GM12874 (cell line): ENCODE measurements around the gene ANKAR.

Experiments used
- TF ChIP-seq, protein P1 (sequence below): IDR thresholded peaks from 2 replicates; pipeline ENCODE4 v1.5.1; 2011; ENCODE audit warnings: low read depth, mild to moderate bottlenecking, control low read depth, low read length, moderate library complexity; ENCODE audit not compliant: insufficient read depth

Gene ANKAR

DNA sequence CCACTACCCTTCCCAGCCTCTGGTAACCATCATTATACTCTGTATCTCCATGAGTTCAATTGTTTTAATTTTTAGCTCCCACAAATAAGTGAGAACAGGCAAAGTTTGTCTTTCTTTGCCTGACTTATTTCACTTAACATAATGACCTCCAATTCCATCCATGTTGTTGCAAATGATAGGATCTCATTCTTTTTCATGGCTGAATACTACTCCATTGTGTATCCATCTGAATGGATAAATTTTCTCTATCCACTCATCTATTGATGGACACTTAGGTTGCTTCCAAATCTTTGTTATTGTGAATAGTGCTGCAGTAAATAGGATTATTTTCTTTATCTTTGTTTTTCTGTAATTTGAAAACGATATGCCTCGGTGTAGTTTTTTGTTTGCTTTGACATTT lies 26.2 kb downstream of the ANKAR start:
- TF ChIP-seq, protein P1, sequence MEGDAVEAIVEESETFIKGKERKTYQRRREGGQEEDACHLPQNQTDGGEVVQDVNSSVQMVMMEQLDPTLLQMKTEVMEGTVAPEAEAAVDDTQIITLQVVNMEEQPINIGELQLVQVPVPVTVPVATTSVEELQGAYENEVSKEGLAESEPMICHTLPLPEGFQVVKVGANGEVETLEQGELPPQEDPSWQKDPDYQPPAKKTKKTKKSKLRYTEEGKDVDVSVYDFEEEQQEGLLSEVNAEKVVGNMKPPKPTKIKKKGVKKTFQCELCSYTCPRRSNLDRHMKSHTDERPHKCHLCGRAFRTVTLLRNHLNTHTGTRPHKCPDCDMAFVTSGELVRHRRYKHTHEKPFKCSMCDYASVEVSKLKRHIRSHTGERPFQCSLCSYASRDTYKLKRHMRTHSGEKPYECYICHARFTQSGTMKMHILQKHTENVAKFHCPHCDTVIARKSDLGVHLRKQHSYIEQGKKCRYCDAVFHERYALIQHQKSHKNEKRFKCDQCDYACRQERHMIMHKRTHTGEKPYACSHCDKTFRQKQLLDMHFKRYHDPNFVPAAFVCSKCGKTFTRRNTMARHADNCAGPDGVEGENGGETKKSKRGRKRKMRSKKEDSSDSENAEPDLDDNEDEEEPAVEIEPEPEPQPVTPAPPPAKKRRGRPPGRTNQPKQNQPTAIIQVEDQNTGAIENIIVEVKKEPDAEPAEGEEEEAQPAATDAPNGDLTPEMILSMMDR = no peak

DNA sequence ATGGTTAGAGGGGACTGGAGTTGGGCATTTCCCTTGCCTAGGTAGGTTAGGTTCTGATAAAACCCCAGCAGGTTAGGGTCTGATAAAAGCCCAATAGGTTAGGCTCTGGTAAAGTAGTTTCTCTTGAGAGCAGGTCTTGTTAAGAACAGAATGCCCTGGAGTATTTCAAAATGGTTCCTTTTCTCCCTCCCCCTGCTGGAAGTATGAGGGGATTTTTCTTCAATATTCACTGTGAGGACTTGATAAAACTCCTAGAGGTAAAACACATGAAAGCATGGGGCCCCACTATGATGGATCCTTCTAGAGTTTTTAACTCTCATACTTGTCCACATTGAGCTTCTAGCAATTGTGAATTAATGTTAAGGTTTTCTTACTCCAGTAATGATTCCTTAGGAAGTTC lies 27.6 kb downstream of the ANKAR start:
- TF ChIP-seq, protein P1 = no peak

DNA sequence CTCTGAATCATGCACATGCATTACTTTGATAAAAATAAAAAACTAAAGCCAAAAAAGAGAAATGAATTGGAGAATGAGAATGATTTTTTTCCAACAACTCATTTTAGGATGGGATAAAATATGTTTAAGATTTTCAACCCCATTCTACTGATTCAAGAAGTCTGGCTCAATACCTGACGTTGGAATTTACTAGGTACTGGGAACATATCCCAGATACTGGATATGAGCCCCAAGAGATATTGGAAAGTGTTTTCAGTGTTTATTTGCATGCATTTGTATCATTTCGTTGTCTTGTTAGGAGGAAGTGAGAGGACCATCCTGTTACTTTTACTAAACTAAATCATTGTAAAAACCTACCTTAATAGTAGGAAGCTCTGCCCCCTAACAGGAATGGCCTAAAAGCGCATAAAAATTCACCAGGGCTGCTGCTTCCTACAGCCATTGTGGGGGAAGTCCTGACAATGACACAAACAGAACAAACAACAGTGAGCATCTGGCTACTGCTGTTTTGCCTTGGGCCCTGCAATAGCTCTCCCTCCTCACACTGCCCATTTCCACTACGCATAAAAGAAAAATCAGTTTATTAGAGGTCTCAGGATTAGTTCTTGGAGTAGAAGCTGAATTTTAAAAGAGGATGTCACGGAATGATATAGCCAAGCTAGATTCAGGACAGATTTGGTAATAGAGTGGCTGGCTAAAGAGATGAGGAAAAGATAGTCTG lies 35.2 kb downstream of the ANKAR start:
- TF ChIP-seq, protein P1 = no peak

DNA sequence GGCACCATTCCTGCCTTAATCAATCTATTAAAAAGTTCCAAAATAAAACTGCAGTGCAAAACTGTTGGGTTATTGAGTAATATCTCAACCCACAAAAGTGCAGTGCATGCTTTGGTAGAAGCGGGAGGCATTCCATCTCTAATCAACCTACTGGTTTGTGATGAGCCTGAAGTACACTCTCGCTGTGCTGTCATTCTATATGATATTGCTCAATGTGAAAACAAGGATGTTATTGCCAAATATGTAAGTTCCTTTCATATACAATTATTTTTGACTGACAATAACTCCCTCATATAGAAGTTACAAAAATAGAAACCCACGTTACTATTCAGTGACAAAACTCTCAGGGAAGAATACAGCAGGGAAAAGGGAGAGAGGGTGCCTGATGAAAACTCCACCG lies 45.1 kb downstream of the ANKAR start:
- TF ChIP-seq, protein P1 = no peak

DNA sequence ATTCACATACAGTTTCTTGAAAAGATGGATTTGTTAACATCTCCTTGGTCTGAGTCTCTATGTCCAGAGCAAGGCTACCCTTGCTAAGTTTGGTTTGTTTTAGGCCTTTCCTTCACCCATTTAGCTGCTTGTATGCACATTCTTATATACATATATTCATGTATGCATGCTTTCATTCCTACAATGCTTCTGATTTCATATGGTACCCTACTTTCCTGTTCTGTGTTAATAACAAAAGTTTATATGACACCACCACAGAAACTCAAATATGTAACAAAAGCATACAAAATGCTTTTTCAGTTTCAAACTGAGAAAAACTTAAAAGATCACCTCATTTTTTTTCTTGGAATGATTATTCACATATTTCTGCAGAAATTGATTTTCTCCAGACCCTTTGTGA lies 48.7 kb downstream of the ANKAR start:
- TF ChIP-seq, protein P1 = no peak
